Activated CD4-positive, alpha-beta T cell treated with anti-CD3 and anti-CD28 coated beads for 4 hours (primary cell): Measurements from ENCODE around the gene GSG1L.
"Not testable (repeated sequence)": the region's sequence is repeated elsewhere in the genome, so short reads cannot be mapped to it uniquely, and the experiment has no call there.

Experiments used
- DNase-seq, 2 donors: peaks; one replicate each; pipeline ENCODE4 v3.0.0-alpha.2; 2020

Gene GSG1L

GRCh38 chr16:27977966-27978365 is 85.5 kb downstream of the GSG1L start:
- no peak for DNase-seq

DNA sequence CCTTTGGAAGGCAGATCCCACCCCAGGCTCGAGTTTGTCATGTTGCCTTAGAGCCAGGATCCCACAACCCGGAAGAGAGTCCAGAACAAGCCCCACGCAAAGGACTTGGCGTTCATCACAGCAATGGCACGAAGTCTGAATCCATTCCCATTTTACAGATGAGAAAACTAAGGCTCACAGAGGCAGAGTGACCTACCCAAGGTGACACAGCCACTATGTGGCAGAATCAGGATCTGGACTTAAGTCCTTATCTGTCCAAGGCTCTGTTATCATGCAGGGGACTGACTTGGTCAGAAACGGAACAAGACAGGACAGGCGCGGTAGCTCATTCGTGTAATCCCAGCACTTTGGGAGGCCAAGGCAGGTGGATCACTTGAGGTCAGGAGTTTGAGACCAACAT is 86.5 kb downstream of the GSG1L start:
- no peak for DNase-seq

DNA sequence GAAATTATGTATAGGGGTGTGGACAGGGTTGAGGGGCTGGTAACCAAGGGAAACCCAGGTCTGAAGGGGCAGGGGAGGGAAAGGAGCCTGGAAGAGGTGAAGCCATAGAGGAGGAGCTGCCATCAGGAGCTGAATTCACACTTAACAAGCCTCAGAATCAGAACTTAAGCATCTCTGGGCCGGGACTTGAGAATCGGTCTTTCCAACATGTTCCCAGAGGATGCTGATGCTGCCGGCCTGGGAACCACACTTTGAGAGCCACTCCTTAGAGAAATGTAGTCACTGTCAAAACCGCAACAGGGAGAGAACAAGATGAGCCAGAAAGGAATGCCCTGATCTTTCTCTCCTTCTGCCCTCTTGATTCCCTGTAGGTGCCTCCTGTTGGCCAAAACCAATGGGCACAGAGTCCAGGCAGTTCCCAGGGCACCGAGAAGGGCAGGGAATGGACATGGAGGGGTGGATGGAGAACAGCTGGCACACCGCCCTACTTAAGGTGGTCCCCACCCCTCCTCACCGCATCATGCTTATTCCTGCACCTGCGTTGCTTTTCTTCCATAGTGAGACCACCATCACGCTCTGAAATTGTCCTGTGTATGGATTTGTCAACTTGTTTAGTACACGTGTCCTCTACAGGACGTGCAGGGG is 88.5 kb downstream of the GSG1L start:
- no peak for DNase-seq

- no peak for DNase-seq
These were observed 89.8 kb downstream of the GSG1L start for GRCh38 chr16:27973678-27974077.

DNA sequence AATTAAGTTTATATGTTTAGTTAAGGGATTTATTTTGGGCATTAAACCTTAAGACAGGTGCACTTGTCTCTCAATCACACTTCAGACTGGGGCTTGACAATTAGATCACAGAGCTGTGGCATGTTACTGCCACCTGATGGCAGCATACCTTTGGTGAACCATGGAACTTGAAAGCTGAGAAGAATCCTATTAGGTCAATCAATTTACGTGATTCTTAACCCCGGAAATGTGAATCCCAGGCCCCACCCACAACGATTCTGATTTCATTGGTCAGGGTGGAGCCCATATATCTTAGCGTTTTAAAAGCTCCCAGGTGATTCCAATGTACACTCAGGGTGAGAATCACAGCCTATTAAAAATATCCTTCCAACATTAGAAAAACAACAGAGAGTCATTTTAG is 91.0 kb downstream of the GSG1L start:
- DNase-seq: peak; percentile 18 to 26

DNA sequence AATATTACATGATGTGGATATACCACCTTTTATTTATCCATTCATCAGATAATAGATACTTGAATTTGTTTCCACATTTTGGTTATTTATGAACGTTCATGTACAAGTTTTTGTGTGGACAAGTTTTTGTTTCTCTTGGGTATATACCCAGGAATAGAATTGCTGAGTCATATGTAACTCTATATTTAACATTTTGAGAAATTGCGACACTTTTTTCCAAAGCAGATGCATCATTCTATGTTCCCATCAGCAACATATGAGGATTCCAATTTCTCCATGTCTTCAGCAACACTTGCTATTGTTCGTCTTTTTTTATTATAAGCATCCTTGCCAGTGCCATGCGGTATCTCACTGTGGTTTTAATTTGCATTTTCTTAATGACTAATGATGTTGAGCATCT is 93.9 kb downstream of the GSG1L start:
- DNase-seq: no peak

GRCh38 chr16:27967169-27967568 is 96.3 kb downstream of the GSG1L start:
- DNase-seq: no peak

GRCh38 chr16:27966756-27967155 is 96.8 kb downstream of the GSG1L start:
- no peak for DNase-seq

DNA sequence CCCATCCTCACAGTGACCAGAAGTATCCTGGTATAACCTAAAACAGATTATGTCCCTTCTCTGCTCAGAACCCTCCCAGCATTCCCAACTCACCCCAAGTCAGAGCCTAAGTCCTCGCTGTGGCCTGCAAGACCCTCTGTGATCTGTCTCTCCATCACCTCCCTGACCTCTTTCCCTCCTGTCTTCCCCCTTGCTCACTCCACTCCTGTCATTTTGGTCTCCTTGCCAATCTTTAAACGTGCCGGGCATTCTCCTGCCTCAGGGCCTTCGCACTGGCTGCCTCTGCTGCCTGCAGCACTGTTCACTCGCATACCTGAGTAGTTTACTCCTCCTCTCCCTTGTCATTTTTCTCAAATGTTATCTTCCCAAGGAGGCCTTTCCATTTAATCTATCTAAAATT is 97.7 kb downstream of the GSG1L start:
- DNase-seq: no peak

GRCh38 chr16:27963471-27963965 is 100.0 kb downstream of the GSG1L start:
- no peak for DNase-seq

DNA sequence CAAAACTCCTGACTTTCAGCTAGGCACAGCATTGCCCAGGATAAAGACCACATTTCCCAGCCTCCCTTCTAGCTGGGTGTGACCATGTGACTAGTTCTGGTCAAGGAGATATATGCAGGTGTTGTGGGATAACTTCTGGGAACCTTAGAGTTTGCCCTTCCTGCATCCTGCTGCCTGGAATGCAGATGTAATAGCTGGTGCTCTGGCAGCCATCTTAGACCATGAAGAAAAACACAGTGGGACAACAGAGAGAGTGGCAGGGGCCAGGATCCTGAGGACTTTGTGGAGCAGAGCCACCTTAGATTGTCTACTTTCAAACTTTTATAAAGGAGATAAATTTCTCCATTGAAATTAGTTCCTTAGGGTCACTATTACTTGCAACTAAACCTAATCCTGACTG is 101.3 kb downstream of the GSG1L start:
- DNase-seq: no peak

DNA sequence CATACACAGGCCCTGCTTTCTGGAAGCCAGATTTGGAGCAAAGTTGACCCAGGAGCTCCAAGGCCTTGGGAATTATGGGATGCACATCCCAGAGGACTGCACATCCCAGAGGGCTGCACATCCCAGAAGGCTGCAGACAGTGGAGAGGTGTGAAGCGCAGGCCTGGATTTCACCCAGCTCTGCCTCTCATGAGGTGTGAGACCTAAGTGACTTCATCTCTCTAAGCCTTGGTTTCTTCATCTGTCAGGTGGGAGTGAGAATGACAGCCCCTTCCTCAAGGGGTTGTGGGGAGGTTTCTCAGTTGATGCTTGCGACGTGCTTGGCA is 102.3 kb downstream of the GSG1L start:
- no peak for DNase-seq

GRCh38 chr16:27960619-27961295 is 102.8 kb downstream of the GSG1L start:
- no peak for DNase-seq

DNA sequence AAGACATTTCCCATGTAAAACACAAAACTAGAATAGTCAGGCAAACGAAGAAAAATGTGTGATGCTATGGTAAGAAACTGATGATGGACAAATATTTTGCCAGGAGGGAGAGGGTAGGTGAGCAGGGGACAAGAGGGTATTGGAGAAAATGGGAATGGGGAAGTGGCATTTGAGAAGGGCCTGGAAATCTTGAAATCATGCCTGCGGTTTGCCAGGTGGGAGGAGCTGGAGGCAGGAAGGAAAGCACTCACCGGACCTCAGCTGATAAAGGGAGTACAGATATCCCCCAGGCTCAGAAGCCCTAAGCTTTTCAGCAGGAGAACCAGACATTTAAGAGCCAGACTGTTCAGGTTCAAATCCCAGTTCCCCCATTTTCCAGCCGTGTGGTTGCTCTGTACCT is 103.6 kb downstream of the GSG1L start:
- DNase-seq: no peak

DNA sequence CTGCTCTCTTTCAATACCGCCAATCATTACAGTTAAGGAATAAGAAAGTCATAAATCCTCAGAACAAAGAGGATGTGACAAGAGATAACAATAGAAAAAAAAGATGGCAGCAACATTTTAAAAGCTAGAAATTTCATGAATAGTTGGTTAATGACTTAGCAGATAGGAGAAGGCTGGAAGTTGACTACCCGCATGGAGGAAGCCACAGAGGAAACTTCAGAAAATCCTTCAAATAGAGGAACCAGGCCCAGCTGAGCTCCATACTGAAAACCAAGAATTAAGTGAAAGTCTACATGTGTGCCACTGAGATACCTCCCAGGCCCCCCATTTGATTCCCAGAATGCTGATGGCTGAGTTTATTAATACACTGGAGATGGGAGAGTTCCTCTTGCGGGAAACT is 109.3 kb downstream of the GSG1L start:
- no peak for DNase-seq

DNA sequence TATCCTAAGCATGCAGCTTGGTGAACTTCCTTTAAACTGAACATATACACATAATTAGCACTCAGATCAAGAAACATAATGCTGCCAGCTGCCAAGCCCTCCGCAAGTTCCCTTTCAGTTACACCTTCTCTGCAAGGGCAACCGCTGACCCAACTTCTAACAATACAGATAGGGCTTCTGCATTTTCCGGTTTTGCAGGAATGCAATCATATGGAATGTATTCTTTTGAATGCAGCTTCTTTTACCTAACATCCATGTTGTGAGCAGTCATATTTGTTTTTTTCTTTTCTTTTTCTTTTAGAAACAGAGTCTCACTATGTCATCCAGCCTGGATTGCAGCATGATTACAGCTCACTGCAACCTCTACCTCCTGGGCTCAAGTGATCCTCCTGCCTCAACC is 110.7 kb downstream of the GSG1L start:
- no peak for DNase-seq

DNA sequence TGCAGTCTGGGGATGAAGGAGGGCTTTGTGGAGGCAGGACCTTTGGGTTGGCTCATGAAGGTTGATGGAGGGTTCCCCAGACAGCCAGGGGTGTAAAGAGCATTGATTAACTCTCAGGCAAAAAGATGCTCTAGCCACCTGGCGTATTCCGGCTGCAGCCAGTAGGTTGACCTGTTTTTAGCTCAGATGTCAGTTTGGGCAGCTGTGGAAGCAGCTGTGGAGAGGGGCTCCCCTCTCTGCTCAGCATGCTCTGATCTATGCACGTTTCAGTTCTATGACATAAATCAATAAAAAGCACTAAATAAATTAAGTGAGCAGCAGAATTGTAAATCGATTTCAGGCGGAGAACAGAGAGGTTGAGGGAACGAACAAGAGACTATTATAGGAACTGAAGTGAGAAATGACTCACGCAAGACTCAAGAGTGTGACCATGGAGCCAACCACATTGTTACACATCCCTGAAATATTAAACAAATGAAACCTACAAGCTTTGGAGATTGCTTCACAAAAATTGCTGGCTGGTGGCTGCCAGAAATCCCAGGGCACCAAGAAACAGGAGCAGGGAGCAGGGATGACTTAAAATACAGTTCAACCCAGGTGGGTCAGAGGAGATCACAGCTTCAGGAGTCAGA is 111.9 kb downstream of the GSG1L start:
- no peak for DNase-seq

DNA sequence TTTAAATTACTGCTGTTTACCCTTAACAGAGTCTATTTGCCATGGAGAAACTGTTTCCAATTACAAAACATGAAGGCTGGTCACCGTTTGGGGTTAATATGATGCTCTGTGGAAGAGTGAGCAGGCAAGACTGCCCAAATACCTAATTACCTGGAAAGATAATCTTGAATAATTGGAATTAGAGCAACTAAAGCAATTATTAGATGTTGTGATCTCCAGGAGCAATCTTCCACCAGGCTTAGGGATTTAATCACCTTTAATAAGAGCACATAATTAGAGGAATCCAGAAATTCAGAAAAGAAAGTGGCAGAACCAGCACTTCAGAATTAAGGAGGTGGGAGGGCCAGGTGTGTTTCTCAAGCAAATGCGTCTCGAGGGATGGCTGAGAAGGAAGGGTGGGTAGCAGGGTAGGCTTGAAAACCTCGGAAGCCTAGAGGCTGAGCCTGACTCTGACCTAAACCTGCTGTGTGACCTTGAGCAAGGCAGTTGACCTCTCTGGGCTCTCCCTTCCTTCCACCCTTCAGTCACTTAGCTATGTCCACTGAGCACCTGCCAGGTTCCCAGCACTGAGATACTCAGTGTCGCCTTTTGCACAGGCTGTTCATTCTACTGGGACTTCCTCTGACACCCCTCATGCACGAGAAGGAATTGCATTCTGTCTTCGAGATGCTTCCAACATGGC is 113.2 kb downstream of the GSG1L start:
- no peak for DNase-seq

DNA sequence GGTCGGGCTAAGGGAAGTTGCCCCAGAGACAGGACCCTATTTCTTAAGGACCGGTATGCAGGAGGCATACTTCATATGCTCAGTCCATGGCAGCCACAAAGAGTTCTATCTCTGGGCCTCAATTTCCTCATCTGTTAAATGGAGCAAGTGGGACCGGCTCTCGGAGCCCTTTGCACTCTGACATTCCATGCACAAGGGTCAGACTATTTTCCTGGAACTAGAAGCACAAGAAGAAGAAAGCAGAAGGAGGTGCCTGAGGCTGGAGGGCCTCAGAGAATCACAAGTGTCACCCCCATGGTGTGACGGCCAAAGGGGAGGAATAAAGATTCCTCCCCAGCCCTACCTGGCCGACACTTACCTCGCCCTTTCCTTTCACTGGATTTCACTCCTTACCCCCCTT is 115.8 kb downstream of the GSG1L start:
- no peak for DNase-seq

DNA sequence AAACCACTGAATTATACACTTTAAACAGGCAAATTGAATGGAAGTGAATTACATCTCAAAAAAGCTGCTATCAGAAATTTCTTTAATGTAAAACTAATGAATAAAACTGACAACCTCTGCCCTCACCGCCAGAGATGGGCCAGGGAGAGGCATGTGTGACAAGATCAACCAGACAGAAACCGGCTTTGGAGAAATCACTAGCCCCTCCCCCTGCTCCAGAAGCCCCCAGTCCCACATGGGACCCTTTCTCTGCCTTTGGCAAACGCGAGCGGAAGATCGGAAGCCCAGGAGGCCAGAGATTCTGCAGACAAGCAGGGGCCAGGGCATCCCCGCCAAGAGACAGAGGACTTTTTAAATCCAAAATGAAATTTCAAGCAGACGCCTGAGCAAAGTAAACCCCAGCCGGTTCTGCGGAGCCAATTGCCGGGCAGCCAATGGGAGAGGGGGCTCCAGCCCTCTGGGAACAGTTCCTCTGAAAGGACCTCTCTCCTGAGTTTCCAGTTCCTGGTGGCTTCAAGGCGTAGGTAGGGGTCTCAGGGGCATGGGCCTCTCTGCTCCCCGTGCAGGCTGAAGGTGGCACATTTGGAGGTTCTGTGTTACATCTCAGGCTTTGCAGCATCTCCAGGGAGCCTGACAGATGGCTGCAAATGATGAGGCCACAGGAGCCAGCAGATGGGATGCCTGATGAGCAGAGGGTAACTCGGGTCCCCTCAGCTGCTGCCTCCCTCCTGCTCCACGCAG is 118.1 kb downstream of the GSG1L start:
- DNase-seq: no peak

GRCh38 chr16:27943766-27944165 is 119.7 kb downstream of the GSG1L start:
- no peak for DNase-seq

- not testable (repeated sequence) for DNase-seq
These were observed 121.4 kb downstream of the GSG1L start for GRCh38 chr16:27942071-27942470.

GRCh38 chr16:27935076-27935475 is 128.4 kb downstream of the GSG1L start:
- no peak for DNase-seq
